ENCODE data around the gene OR8B3. TPM values are rescaled to one million over a fixed set of nuclear protein-coding genes. Genes with fewer than 3 reads are reported as not detected.

The OR8B3 gene, protein sequence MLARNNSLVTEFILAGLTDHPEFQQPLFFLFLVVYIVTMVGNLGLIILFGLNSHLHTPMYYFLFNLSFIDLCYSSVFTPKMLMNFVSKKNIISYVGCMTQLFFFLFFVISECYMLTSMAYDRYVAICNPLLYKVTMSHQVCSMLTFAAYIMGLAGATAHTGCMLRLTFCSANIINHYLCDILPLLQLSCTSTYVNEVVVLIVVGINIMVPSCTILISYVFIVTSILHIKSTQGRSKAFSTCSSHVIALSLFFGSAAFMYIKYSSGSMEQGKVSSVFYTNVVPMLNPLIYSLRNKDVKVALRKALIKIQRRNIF
- total RNA-seq (not detected), polyA plus RNA-seq (not detected)
- long read RNA-seq, donor 1 = 0 reads
- long read RNA-seq, donor 2 = 0 reads
- long read RNA-seq, donor 3 = 0 reads
- long read RNA-seq, donor 4 = 0 reads
- long read RNA-seq, donor 5 = 0 reads
- long read RNA-seq, donor 6 = 0 reads
- long read RNA-seq, donor 7 = 0 reads
- long read RNA-seq, donor 8 = 0 reads
- long read RNA-seq, donor 9 = 0 reads
- long read RNA-seq, donor 10 = 0 reads

DNA sequence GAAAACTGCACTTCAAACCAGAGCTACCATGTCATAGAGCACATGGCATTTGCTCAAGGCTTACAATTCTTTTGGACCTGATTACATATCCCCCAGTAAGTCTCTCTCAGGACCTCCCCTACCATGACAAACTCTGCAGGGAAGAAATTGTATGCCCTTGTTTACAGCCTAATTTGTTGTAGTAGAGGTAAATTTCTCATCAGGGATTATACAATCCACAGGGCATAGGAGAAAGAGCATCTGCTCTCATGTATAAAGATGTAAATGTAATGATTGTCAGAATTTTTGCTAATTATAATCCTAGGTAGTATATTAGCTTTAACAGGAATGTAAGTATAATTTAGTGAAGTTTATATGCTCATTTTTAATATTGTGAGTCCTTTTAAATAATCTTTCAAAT is at the start of gene OR8B3:
Gene OR8B3 (minus strand): TSS at position 101 of the 400 bp plus-strand sequence. CDS start 1,673 bp downstream, outside the sequence.
- no peaks in the 10 kb centered on the region for H3K27me3 ChIP-seq
- H3K4me3 ChIP-seq = no peak within 1 kb of the TSS
- H3K36me3 ChIP-seq (replicated peaks in 1 of 2) = no peaks in the 10 kb centered on the region
- H3K27ac ChIP-seq = no peak within 1 kb of the TSS
- TF ChIP-seq CTCF (IDR thresholded peaks at IDR 0.05) (no peak), POLR2A (IDR thresholded peaks at IDR 0.05) (no peak)
- H3K4me1 ChIP-seq (replicated peaks in 1 of 2) = no peaks in the 10 kb centered on the region
- DNase-seq = no peak
- intact Hi-C loops (cut with DNase I) = no loop called here
- H3K9me3 ChIP-seq (replicated peaks in 1 of 3) = no peaks in the 10 kb centered on the region

GRCh38 chr11:124446916-124447315 is 48.1 kb upstream of the OR8B3 start:
- DNase-seq = no peak
- no peaks in the 10 kb centered on the region for H3K36me3 ChIP-seq (replicated peaks in 1 of 2)
- 60 to 71% (median 65%) methylated on average over 1 of the region's 1 CpG for WGBS, 4 donors
- peaks cover 0 to 6% (median 0%) of the 10 kb centered on the region in 3 donors for H3K9me3 ChIP-seq (replicated peaks in 1 of 3)
- intact Hi-C loops (cut with DNase I) = no loop called here
- H3K4me1 ChIP-seq (replicated peaks in 1 of 2) = no peaks in the 10 kb centered on the region
- H3K4me3 ChIP-seq = no peak overlapping the region
- TF ChIP-seq CTCF (IDR thresholded peaks at IDR 0.05) (no peak), POLR2A (IDR thresholded peaks at IDR 0.05) (no peak)
- no peak overlapping the region for H3K27ac ChIP-seq
- H3K27me3 ChIP-seq = no peaks in the 10 kb centered on the region

- peaks cover 4% of the 10 kb centered on the region for H3K27me3 ChIP-seq
- intact Hi-C loops (cut with DNase I) = no loop called here
- no peaks in the 10 kb centered on the region for H3K9me3 ChIP-seq (replicated peaks in 1 of 3)
- H3K27ac ChIP-seq = no peak within 1 kb of the TSS
- no peak for DNase-seq
- H3K36me3 ChIP-seq (replicated peaks in 1 of 2) = no peaks in the 10 kb centered on the region
- no peak within 1 kb of the TSS for H3K4me3 ChIP-seq
- WGBS, 4 donors = 89 to 100% (median 98%) methylated on average over 1 of the region's 1 CpG
- TF ChIP-seq CTCF (IDR thresholded peaks at IDR 0.05) = no peak
- no peak for TF ChIP-seq POLR2A (IDR thresholded peaks at IDR 0.05)
- H3K4me1 ChIP-seq (replicated peaks in 1 of 2) = no peaks in the 10 kb centered on the region
Observed at GRCh38 chr11:124445646-124446150, 46.9 kb upstream of the OR8B3 start, which contains the start of gene OR8B8. Gene OR8B8 (minus strand): TSS chr11:124445696. CDS start chr11:124441085, 4,611 bp downstream.

GRCh38 chr11:124442847-124443246 is 44.0 kb upstream of the OR8B3 start:
- Histone ChIP-seq H3K4me1 (replicated peaks in 1 of 2) (no peaks in the 10 kb centered on the region), H3K27ac (no peak overlapping the region), H3K4me3 (no peak overlapping the region), H3K9me3 (replicated peaks in 1 of 3) (no peaks in the 10 kb centered on the region), H3K27me3 (peaks cover 4% of the 10 kb centered on the region), H3K36me3 (replicated peaks in 1 of 2) (no peaks in the 10 kb centered on the region)
- TF ChIP-seq CTCF (IDR thresholded peaks at IDR 0.05) (no peak), POLR2A (IDR thresholded peaks at IDR 0.05) (no peak)
- intact Hi-C loops (cut with DNase I) = no loop called here
- WGBS, 4 donors = 45 to 61% (median 53%) methylated on average over 2 of the region's 2 CpGs
- DNase-seq = no peak
